NCI-H2171 (cell line): ENCODE data around the gene EP300.
A peak's percentile ranks its signal among the peaks of the same experiment; 100 is the strongest.
"Not testable (repeated sequence)": the region's sequence is repeated elsewhere in the genome, so short reads cannot be mapped to it uniquely, and the experiment has no call there.

Experiments used
- DNase-seq: peaks from one replicate; lab custom pipeline; 2025; lab: John Stamatoyannopoulos, UW

EP300 gene

DNA sequence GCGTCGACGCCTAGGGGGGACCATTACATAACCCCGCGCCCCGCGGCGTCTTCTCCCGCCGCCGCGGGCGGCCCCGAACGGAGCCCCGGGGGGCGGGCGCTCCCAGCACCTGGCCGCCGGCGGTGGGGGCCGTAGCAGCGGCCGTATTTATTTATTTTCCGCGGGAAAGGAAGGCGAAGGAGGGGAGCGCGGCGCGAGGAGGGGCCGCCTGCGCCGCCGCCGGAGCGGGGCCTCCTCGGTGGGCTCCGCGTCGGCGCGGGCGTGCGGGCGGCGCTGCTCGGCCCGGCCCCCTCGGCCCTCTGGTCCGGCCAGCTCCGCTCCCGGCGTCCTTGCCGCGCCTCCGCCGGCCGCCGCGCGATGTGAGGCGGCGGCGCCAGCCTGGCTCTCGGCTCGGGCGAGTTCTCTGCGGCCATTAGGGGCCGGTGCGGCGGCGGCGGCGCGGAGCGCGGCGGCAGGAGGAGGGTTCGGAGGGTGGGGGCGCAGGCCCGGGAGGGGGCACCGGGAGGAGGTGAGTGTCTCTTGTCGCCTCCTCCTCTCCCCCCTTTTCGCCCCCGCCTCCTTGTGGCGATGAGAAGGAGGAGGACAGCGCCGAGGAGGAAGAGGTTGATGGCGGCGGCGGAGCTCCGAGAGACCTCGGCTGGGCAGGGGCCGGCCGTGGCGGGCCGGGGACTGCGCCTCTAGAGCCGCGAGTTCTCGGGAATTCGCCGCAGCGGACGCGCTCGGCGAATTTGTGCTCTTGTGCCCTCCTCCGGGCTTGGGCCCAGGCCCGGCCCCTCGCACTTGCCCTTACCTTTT is at the start of gene EP300:
Gene EP300, plus strand, starts transcription at position 570 of the 795 bp plus-strand sequence. CDS start 413 bp downstream, outside the sequence.
- DNase-seq: peak; percentile 60

DNA sequence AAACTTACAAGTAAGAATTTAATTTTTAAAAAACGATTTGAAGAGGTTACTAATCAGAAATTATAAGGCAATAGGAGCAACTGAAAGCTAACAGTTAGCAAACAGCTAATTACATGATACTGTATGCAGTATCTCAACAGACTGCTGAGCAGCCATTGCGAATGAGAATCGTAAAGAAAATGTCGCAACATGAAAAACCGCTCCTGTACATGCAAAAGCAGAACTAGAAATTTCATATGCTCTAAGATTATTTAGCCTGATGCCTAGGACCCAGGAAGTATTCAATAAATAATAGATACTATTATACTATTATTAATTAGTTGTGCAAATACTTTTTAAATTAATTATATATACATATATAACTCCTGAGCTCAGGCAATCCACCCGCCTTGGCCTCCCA is 48.7 kb upstream of the EP300 start:
- DNase-seq: no peak

DNA sequence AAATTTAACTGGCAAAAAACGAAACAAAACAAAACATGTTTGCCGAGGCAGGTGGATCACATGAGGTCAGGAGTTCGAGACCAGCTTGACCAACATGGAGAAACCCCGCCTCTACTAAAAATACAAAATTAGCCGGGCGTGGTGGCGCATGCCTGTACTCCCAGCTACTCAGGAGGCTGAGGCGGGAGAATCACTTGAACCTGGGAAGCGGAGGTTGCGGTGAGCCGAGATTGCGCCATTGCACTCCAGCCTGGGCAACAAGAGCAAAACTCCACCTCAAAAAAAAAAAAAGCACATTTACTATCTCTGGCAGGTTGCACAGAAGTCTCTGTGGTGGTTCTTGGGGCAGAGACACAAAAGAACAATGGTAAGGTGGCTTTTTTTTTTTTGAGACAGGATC is 46.8 kb upstream of the EP300 start:
- not testable (repeated sequence) for DNase-seq

DNA sequence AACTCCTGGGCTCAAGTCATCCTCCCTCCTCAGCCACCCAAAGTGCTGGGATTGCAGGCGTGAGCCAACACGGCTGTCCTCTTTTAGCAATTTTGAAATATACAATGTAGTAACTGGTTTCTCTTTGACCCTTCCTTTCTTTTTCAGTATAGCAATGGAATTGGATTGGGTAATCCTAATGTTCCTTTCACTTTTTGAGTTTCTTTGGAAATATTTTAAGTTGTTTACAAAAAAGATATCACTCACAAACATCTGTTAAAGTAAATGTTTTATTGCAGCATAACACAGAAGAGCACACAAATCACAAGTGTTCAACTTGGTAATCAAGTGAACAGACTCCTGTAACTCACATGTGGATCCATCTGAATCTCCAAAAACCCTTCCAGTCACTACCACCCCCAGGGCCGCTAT is 44.6 kb upstream of the EP300 start:
- DNase-seq: no peak

DNA sequence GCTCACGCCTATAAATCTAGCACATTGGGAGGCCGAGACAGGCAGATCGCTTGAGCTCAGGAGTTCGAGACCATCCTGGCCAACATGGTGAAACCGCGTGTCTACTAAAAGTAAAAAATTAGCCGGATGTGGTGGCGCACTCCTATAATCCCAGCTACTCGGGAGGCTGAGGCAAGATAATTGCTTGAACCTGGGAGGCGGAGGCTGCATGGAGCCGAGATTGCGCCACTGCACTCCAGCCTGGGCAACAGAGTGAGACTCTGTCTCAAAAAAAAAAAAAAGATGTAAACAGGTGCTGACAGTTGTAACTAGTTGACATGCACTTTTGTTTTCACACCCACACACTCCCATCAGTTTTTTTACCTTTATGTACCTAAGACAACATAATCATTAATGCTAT is 44.0 kb upstream of the EP300 start:
- not testable (repeated sequence) for DNase-seq

DNA sequence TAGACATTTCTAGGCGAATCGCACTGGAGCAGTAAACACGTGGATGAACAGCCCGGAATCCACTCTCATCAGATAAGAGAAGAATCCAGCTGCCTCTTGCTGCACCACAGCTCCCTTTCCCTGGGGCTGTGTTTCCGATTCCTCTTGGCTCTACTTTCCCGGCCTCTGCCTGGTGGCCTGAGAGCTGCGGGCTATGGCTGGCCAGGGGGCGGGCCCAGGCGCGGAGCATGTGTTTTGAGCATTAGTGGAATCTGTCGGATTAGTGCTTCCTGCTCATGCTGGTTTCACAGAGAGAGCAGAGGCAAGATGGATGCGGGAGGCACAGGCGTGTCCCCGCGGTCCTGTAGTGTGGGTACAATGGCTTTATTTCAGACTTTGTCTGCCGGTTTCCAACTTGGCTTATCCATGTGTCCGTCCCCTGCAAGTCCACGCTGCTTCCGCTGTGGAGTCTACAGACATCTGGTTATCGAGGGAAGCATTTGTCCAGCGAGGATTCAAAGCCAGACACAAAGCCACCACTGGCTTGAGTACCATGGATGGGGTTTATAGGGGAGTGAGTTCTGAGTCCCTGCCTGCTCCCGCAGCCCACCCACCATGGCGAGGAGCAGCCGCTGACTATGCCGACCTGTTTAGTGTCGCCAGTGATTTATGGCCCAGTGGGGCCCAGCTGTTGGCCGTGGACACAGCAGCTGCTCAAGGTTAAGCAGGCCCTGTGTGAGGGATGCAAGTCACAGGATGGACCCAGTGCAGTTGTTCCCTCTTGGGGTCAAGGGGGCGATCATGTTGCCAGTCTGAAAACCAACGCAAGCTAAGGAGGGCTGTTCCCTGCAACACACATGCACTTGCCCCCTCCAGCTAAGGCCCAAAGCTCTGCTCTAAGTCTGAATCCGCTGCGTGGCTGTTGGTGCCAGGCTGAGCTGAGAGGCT is 43.3 kb upstream of the EP300 start:
- no peak for DNase-seq

DNA sequence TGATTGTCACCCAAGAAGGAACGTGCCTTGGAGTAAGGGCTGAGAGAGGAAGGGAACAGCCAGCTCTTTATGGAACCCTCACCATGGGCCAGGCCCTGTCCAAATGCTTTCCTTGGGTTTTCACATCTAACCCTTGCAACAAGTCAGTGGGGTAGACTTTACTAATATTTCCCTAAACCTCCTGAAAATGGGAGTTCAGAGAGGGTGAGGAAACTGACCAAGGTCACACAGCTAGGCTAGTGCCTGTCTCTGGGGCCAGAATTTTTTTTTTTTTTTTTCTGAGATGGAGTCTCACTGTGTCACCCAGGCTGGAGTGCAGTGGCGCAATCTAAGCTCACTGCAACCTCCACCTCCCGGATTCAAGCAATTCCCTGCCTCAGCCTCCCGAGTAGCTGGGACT is 42.6 kb upstream of the EP300 start:
- DNase-seq: not testable (repeated sequence)

DNA sequence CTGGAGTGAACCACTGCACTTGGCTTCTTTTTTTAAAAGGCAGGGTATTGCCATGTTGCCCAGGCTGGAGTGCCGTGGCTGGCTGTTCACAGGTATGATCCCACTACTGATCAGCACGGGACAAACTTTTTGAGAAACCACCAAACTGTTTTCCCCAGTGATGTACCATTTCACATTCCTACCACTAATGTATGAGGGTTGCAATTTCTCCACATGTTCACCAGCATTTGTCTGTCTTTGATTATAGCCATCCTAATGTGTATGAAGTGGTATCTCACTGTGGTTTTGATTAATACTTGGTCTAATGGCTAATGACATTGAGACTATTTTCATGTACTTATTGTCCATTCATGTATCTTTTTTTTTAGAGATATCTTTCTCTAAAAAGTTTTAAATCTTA is 41.5 kb upstream of the EP300 start:
- no peak for DNase-seq

DNA sequence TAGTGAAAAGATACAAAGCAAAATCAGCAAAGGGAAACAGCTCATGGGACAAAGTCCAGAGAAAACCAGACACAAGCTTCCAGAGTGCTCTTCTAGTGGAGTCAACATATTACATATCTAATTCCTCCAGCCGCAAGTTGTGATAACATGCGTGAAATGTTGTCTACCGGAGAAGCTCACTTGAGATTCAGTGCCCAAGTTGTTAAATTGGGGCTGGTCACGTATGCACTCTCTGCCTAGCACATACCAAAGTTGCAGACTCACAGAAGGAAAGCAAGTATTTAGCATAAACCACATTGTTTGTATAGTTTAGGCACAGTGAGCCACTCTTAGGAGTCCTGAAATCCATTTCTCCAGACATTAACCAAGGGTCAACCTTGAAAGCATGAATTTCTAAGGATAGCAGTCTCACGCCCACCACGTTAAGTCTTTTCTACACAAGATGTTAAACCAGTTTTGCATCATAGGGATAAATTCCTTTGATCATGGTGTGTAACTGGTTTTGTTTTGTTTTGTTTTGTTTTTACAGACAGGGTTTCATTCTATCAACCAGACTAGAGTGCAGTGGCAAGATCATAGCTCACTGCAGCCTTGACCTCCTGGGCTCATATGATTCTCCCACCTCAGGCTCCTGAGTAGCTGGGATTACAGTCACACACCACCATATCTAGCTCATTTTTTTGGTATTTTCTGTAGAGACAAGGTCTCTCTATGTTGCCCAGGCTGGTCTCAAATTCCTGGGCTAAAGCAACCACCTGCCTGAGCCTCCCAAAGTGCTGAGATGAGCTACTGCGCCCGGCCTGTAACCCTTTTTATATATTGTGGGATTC is 39.5 kb upstream of the EP300 start:
- DNase-seq: no peak

DNA sequence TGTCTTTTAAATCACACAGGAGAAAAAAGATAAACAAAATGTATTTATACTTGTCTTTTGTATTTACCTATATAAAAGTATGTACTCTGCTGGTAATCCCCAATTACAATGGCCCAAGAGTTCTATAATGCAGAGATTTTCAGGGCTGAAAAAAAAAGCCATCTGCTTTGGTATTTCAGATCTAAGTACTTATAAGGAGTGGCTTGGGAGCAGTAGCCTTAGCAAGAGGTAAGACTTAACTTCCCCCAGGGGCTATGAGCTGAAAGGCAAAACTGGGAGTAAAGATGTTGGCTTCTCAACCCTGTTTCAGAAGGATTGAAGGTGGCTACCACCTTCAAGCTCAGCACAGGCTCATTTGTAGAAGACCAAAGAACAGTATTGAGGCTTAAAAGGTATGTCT is 35.3 kb upstream of the EP300 start:
- no peak for DNase-seq

DNA sequence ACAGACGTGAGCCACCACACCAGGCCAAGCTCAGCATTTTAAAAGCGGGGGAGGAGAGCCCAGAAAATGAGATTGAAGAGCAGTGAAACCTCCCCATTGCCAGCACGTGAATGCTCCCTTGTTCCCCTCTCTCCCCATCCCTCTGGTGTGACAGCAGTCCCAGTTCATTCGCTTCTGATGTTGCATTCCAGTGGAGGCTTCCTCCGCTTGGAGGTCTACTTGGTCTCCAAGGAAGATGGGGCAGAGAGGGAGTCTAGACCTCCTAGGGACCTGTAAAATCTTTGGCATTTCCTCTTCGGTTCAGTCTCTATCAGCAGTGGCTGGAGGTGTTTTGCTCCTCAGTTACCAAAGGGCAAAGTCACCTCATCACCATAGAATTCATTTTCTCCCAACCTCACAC is 30.2 kb upstream of the EP300 start:
- no peak for DNase-seq

DNA sequence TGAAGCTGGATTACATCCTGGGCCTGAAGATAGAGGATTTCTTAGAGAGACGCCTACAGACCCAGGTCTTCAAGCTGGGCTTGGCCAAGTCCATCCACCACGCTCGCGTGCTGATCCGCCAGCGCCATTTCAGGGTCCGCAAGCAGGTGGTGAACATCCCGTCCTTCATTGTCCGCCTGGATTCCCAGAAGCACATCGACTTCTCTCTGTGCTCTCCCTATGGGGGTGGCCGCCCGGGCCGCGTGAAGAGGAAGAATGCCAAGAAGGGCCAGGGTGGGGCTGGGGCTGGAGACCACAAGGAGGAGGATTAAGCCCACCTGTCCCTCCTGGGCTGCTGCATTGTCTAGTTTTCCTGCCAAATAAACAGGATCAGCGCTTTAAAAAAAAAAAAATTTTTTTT is 28.1 kb upstream of the EP300 start:
- not testable (repeated sequence) for DNase-seq

DNA sequence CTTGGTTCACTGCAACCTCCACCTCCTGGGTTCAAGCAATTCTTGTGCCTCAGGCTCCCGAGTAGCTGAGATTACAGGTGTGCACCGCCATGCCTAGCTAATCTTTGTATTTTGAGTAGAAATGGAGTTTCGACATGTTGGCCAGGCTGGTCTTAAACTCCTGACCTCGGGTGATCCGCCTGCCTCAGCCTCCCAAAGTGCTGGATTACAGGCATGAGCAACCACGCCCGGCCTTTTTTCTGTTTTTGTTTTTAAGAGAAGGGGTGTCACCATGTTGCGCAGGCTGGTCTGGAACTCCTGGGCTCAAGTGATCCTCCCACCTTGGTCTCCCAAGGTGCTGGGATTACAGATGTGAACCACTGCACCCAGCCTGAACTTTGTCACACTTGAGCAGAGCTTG is 26.1 kb upstream of the EP300 start:
- not testable (repeated sequence) for DNase-seq

DNA sequence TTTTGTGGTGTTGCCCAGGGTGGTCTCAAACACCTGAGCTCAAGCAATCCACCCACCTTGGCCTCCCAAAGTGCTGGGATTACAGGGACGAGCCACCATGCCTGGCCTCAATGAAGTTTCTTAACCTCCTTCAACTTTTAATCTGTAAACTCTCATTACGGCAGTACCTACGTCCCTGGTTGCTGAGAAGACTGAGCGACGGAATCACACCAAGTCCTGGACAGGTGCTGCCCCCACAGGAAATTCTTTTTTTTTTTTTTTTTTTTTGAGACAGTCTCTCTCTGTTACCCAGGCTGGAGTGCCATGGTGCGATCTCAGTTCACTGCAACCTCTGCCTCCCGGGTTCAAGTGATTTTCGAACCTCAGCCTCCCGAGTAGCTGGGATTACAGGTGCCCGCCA is 24.4 kb upstream of the EP300 start:
- not testable (repeated sequence) for DNase-seq

DNA sequence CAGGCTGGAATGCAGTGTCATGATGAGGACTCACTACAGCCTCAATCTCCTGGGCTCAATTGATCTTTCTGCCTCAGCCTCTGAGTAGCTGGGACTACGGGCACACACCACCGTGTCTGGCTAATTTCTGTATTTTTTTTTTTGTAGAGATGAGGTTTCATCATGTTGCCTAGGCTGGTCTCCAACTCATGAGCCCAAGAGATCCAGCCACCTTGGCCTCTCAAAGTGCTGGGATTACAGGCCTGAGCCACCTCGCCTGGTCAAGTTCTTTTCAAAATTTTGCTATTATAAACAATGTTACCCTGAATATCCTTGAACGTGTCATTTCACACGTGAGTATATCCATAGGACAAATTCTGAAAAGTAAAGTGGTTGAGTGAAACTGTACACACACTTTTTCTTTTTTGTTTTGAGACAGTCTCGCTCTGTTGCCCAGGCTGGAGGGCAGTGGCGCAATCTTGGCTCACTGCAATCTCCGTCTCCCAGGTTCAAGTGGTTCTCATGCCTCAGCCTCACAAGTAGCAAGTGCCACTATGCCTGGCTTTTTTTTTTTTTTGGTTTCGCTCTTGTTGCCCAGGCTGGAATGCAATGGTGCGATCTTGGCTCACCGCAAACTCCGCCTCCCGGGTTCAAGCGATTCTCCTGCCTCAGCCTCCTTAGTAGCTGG is 21.6 kb upstream of the EP300 start:
- DNase-seq: no peak

DNA sequence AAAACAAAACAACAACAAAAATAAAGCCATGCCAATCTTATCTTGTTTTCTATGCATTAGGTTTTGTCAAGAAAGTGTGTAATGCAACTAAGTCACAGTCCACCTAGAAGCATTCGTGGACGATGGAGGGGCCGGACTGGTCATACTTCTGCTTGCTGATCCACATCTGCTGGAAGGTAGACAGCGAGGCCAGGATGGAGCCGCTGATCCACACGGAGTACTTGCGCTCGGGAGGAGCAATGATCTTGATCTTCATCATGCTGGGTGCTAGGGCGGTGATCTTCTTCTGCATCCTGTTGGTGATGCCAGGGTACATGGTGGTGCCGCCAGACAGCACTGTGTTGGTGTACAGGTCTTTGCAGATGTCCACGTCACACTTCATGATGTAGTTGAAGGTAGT is 18.3 kb upstream of the EP300 start:
- DNase-seq: no peak

DNA sequence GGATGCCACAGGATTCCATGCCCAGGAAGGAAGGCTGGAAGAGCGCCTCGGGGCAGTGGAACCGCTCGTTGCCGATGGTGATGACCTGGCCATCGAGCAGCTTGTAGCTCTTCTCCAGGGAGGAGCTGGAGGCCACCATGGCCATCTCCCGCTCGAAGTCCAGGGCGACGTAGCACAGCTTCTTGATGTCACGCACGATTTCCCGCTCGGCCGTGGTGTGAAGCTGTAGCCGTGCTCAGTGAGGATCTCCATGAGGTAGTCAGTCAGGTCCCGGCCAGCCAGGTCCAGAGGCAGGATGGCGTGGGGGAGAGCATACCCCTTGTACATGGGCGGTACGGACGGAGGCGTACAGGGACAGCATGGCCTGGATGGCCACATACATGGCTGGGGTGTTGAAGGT is 17.9 kb upstream of the EP300 start:
- no peak for DNase-seq

DNA sequence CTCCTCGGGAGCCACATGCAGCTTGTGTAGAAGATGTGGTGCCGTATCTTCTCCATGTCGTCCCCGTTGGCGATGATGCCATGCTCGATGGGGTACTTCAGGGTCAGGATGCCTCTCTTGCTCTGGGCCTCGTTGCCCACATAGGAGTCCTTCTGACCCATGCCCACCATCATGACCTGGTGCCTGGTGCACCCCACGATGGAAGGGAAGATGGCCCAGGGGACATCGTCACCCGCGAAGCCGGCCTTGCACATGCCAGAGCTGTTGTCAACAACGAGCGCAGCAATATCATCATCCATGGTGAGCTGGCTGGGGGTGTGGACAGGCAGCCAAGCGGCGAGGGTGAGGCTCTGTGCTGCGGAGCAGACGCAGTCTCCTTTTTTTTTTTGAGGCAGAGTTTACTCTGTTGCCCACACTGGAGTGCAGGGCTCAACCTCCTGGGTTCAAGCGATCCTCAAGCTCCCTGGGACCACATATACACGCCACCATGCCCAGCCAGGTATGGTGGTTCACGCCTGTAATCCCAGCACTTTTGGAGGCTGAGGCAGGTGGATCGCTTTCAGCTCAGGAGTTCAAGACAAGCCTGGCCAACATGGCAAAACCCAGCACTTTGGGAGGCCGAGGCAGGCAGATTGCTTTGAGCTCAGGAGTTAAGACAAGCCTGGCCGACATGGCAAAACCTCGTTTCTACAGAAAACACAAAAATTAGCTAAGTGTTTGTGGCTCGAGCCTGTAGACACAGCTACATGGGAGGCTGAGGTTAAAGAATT is 17.3 kb upstream of the EP300 start:
- no peak for DNase-seq

DNA sequence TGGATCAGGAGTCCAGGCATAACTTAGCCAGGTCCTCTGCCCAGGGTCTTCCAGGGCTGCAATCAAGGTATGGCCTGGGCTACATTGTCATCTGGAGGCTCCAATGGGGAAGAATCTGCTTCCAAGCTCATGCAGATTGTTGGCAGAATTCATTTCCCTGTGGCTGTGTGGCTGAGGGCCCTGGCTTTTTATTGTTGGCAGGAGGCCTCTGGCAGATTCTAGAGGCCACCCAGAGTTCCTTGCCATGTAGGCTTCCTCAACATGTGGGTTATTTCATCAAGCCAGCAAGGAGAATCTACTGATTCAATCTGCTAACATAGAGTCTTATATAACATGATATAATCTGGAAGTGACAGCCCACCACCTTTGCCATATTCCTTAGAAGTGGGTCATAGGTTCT is 16.4 kb upstream of the EP300 start:
- DNase-seq: no peak

DNA sequence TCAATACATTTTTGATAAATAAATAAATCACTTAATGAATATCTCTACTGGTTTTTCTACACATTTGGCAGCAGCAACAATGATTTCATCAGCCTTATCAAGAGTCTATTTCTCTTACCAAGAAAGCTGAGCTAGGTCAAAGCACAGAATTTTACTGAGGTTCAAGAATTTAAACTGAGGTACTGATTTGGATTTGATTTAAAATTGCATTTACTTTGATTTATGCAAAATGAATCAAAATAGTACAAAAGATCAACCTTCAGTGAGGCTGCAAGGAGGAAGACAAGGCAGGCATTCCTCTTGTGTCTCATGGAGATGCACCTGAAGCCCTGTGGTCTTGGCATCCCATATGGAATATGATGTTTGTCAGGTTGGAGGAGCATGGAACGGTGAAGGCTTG is 15.5 kb upstream of the EP300 start:
- no peak for DNase-seq

DNA sequence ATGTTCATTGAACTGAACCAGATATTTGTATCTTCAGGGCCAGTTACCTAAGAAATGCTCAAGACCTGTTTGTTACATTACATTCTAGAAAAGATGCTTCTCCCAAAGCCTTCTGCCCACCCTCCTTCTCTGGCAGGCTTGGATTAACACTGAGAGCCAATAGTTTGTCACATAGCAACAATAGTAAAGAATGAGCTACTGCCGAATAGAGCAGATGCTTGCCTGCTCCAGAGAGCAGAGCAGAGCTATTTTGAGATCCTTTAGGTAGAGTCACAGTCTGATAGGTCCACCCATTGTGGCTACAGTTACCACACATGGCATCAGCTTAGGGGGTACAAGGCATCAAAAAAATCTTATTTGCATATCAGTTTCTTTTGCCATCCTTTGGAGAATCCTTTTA is 13.5 kb upstream of the EP300 start:
- no peak for DNase-seq
